Glomerular visceral epithelial cell (primary cell): Measurements from ENCODE around the gene DHX58.

ENCODE experiments used
- DNase-seq: peaks from one replicate; pipeline ENCODE4 v3.0.0-alpha.2; 2016; ENCODE audit errors: extremely low spot score

DHX58 gene

DNA sequence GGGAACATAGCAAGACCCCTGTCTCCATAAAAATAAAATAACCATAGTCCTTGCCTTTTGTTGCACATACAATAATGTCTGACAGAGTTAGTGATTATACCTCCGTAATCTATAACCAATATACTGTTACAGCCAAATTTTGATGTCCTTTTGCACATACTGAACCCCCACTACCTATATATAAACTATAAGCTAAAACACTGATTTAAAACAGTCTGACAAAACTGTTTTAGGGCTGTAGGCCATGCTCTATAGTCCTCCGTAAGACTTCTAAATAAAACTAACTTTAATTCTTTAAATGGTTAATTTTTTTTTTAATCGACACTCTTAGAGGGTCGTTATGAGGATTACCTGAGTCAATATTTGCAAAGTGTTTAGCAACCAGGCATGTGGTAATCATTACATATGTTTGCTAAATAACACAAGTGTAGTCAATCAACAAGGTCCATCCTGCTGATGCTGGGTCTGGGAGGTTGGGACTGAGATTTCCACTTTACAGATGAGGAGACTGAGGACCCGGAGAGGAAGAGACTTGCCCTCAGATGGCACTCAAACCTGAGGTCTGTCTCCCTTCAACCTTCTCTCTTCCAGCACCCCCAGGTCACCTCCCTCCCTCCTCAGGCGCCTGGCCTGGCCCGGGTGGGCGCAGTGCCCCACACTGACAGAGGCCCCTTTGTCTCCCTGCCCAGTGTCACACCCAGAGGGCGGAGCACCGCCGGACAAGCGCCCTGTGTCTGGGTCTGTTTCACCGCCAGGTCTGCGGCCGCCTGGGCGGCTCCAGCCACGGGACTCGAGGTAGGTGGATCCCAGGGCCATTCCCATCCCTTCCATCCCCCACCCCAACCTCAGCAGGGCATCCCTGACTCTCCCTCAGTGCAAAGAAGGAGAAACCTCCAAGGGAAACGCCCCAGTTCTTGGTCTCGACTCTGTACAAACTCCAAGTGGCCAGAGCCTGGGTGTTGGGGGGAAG is 24.5 kb downstream of the DHX58 start:
- no peak for DNase-seq

DNA sequence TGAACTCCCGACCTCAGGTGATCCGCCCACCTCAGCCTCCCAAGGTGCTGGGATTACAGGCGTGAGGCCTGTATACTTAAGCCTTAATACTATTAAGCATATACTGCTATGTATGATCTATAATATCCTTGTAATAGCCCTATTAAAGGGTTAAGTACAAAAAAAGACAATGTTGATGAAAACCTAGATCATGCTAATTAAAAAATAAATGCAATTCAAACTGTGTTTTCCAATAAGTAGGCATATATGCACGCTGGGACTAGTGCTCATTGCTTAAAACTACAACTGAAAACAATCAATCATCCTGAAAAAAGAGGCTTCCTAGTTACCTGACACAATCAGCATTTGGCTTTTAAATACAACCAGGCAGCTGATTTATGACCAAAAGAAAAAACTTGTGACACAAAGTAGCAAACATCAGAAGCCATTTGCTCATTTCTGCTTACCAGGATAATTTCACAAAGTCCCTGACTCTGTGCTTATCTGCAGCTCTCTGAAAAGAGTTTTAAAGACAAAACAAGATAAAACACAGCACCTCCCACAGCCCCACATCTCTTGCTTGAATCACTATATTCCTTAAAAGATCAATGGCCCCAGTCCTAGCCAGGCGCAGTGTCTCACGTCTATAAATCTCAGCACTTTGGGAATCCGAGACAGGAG is 25.3 kb downstream of the DHX58 start:
- no peak for DNase-seq

DNA sequence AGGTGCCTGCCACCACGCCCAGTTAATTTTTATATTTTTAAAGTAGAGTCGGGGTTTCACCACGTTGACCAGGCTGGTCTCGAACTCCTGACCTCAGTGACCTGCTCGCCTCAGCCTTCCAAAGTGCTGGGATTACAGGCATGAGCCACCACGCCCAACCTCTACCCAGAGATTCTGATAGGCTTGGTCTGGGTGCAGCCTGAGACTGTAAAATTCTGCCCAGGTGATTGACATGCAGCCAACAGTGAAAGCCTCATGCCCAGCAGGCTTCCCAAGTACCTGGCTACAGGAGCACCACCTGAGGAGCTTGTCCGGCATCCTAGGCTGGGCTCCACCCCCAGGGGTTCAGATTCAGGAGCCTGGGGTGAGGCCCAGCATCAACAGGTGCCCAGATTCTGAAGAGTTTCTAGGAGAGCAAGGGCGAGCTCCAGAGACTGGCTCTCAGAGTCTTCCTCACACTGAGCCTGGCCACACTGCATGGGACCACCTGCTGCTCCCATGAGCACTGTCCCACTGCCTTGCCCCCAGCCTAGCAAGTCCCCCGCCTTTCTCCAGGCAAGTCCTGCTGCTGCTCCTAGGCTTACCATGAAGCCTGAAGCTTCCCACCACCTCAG is 30.9 kb downstream of the DHX58 start:
- no peak for DNase-seq

DNA sequence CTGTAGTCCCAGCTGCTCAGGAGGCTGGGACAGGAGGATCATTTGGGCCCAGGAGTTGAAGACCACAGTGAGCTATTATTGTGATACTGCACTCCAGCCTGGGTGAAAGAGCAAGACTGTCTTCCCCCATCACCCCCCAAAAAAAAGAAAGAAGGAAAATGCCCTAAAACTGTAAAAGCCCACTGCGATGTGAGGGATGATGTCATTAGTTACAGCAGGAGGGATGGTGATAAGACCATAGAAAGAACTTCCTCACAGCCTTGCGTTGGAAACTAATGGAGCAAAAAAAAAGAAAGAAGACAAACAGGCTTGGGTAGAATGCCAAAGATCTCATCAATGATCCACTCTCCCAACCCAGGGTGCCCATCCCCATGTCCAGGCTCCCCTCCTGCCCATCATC is 33.0 kb downstream of the DHX58 start:
- no peak for DNase-seq

DNA sequence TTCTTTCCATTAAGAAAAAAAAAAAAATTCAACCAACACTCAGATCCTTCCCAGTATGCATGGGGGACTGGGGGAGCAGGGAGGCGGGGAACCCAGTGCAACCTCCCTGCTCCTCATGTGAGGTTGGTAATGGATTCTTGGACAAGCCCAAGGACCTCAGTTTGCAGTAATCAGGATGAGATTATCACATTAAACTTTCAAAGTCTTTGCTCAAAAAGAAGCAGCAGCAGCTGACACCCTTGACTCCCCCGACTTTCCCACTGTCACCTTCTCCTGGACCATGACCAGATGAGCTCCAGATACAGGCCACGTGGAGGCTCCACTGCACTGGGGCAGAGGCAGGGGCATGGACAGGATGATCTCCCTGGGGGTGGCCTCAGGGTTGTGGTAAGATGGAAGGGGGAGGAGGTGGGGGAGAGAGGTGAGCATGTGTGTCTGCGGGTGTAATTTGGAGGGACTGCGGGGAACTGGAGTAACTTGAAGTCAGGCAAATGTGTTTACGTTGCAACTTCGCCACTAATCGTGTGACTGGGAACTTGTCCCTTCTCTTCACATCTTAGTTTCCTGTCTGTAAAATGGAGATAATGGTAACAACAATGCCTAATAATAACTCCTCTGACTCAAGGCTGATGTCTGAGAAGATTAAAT is 34.0 kb downstream of the DHX58 start:
- no peak for DNase-seq

DNA sequence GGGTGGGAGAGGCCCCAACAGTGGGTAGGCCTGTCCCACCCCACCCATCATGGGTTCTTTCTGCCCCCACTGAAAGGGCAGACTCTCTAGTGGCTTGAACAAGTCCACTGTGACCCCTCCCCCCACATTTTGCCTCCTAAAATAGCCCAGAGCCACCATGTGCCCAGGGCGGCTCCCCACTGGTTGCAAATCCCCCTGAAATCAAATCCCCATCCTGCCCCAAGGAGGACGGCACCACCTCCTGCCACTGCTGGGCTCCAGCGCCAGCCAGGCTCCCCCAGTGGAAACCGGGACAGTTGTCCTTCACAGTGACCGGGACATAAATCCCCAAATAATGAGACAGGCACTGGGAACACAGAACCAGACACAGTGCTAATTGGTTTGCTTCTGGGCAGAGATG is 34.8 kb downstream of the DHX58 start:
- DNase-seq: no peak

DNA sequence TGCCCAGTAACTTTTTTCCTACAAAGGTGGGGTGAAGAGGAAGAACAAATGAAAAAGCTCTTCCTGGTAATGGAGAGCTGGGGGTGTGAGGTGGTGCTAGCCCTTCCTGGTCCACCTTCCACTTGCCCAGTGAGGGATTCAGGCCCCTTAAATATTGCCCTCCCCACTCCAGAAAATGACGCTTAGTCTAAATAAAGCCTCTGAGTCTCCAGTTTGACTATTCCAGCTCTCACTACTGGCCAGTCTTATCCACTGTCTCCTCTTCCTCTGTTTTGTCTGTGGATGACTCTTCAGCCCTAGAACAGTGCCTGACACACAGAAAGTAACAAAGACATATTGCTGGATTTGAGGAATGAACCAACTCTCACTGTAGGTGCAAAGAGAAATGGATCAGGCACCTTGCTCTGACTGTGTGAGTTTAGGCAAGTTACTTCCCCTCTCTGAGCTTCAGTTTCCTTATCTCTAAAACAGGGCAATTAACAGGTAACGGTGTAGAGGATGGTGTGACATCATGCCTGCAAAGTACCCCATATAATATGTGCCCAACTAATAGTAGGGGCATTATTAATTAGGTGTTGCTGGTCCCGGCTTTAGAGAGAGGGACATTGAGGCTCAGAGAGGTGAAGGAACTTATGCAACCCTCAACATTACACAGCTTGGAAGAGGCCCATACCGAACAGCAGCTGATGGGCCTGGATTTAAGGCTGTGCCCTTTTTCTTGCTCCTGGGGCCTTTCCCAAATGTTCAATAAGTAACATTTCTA is 35.5 kb downstream of the DHX58 start:
- no peak for DNase-seq

DNA sequence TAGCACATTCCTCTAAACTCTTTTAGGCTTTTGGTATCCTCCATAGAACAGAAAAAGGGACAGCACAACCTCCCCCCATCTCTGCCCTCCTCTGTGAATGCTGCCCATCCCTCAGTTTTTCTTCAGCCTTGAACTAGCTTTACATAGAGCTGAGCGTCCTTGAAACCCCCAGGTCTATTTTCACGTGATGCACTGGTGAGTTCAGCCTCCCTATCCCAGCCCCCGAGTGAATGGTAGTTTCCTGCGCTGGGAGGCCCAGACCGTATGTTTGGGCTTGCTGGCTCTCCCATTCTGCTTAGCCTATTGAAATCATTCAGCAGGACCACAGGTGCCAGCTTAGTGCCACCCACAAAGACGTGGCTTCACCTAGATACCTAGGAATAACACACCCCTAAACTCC is 36.7 kb downstream of the DHX58 start:
- no peak for DNase-seq

DNA sequence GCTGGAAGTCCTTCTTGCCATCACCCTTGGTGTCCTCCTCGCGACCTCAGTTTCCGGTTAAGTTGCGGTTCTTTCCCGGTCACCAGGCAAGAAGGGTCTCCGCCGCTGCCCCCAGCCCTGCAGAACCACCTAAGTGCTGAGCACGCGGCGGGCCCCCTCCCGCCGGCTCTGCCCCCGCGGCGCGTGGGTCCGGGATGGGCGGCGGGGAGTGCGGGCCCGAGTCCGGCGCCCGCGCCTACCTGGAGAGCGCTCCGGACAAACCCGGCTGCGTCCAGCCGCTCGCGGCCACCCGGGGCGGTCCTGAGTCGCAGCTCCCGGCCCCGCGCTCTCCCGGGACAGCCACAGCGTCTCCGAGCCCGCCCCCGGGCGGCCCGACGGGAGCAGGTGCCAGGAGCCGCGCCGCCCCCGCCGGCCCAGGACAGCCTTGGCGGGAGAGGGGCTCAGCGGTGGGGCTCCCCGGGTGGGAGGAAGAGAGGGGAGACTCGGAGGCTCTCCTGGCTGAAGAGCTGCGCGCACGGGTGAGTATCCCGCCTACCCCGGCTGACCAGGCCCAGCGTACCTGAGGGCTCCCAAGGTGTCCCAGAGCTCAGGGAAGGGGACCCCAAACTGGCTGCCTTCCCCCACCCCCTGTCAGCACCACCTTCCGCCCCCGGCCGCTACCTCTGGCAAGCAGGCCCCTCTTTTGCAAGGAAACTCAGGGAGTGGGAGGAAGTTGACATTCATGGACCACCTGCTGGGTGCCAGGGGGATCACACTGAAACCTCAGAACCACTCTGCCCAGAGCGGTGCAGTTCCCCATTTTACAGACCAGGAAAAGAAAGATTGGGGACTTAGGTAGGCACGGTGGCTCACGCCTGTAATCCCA is 40.0 kb downstream of the DHX58 start:
- no peak for DNase-seq

DNA sequence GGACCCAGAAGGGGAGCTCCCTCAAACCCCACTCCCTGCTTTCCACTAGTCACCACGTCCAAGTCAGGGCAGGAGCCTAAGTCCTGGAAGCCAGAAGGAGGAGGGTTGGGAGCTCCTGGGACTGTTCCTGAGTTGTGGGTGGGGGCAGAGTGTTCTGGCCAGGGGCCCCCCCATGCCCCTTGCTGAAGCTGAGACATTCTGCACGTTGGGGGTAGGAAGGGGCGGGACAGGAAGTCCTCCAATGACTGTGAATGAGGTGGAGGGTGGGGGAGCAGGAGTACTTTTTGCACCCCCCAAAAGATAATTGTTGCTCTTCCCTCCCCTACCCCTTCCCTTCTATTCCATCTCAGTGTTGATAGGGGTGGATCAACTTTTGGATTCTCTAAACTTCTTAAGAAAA is 40.7 kb downstream of the DHX58 start:
- DNase-seq: no peak

DNA sequence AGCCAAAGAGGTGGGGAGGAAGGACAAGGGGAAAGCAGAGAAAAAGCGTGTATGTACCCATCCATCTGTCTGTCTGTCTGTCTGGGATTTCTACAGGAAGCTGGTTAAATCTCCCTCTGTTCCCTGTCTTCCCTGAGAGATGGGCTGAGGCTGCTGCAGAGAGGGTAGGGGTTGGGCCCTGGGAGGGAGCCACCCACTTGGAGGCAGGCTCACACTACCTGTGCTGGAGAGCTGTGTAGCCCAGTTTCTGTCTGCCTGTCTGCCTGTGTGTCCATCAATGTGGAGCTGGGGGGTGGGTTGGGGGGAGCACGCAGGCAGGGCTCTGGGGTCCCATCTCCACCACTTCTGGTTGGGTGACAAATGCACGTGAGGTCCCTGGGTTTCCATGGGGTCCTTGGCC is 43.5 kb downstream of the DHX58 start:
- no peak for DNase-seq

DNA sequence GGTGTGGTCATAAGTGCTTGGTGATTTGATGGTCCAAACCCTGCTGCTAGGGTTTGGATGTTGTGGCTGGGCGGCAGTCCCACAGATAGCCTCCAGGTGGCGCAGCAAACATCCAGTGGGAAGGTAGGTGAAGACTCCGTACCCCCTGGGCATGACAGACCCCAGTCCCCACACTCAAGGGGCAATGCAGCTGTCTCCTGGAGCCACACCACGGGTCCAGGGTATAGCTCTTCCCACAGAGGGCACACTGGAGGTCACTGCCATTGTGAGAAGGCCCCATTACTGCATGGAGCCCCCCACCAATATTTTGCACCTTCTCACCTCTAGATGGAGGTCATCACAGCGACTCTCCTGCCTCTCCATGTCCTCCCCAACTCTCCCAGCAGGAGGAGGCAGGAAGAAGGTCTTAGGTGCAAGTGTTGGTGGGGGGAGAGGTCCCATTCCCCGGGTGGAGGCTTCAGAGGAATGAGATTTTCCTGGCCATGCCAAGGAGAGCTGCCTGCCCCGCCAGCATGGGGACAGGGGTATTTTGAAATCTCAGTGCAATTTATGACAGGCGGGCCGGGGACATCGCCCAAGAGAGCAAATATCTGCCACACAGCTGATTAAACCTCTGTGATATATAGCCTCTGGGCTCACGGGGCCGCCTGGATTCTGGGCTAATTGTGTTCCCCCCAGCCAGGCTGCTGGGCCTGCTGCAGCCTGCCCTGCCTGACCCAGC is 45.0 kb downstream of the DHX58 start:
- peak; percentile 50 for DNase-seq

DNA sequence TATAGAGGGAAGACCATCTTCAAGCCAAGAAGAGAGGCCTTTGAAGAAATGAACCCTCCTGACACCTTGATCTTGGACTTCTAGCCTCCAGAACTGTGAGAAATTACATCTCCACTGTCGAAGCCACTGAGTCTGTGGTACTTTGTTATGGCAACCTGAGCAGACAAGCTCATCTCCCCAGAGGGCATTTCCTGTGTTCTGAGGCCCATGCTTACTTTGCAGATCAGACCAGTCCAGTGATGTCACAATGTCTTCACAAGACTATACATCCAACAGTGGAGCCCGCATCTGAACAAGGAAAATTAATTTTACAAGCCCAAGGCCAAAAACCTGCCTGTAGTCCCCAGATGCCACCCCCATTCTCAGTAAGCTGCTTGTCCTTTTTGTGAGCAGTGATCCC is 47.3 kb downstream of the DHX58 start:
- DNase-seq: no peak

DNA sequence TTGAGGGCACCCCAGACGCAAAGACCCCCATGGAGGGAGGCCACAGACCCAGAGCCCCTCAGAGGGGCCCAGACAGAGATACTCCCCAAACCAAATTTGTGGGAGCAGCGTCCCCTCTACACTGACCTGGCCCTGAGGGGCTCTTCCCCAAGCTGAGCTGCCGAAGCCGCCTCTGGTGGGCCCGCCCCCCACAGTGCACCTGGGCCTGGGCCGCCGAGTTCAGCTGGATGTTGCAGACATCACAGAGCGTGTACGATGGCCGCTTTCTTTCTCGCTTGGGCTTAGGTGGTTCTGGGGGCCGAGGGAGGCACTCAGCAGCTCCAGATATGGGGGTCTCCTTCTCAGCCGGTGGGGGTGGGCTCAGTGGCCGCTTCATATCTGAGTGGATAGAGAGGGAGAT is 49.8 kb downstream of the DHX58 start:
- DNase-seq: no peak

DNA sequence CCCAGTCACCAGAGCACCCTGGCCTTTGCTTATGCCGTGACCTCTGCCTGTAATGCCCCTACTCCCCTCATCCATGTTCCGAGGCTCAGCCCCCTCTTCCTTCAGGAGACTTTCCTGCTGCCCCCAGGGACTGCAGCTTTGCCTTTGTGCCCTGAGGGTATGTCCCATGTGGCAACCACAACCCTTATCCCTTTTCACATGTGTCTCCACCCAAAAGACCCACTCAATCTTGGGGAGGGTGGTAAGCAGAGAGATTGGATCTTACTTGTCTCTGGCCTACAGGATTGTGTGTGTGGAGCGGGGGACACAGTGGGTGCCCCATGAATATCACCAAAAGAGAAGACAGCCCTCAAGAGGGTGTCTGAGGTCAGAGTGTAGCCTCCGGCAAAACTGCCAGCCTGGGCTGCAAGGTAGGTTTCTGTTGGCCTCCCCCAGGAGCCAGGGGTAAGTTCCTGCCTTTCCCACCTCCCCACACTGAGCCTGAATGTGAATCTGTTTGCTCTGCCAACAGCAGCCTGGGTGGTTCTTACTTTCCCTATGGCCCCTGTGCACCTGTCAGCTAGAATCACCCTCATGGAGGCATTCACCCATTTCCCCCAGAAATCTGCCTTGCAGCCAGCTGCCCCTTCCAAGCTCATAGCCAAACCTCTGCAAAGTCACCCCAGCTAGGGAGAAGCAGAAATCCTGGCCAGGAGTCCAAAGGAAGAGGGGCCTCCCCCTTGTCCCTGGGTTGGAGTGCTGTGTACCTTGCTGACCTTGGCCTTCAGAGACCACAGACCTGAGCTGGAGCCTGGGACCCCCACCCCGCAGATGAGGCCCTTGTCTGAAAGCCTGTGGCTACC is 50.6 kb downstream of the DHX58 start:
- no peak for DNase-seq

DNA sequence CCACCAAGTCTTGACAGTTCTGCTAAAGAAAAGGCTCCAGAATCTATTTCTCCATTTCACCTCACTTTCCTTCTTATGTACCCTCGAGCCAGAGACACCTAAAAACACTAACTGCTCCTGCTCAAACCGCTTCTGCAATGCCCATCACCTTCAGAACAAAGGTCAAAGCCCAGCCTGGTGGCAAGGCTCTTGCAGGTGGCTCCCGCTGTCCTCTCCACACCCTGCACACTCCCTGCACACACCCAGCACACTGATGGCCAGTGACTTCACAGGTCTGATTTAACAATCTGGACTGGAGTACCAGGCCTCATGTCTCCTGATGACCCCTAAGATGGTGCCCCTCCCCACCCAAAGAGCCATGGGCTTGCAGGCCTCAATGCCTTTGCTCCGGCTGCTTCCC is 52.3 kb downstream of the DHX58 start:
- no peak for DNase-seq

DNA sequence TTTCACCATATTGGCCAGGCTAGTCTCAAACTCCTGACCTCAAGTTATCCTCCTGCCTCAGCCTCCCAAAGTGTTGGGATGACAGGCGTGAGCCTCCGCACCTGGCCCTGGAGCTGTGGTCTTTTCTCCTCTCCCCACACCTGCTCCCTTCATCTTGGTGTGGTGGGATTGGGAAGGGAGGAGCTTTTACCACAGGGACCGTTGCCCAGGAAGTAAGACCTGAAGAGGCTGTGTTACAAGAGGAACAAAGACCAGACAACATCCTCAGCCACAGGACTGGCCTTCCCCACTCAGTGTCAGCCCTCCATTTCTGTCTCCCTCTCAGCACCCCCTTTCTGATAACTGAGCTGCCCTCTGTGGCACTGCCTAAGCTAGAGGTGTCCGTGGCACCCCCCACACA is 52.7 kb downstream of the DHX58 start:
- no peak for DNase-seq

DNA sequence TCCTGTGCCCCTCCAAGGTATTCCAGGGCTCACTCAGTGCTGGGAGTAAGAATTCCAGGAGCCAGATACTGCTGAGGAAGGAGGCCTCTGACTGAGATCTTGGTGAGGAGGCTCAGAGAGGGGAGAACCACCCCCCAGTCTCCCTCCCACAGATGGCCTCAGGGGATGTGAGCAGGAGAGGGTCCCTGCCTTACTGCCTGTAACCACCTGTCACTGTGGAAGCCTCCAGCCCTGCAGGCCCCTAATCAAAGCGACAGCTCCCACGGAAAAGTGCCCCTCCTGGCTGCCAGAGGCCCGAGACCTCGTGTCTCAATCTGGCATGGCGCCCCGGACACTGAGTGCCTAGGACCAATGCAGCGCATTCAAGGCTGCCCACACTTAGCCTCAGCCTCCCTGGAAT is 54.5 kb downstream of the DHX58 start:
- DNase-seq: no peak

DNA sequence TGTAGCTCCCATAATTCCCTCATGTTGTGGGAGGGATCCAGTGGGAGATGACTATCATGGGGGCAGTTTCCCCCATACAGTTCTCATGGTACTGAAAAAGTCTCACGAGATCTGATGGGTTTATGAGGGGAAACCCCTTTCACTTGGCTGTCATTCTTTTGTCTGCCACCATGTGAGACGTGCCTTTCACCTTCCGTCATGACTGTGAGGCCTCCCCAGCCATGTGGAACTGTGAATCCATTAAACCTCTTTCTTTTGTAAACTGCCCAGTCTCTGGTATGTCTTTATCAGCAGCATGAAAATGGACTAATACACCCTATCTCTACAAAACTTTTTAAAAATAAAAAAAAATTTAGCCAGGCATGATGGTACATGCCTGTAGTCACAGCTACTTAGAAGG is 55.9 kb downstream of the DHX58 start:
- DNase-seq: no peak
